ENCODE data around the gene PEX26. TPM values are rescaled to one million over a fixed set of nuclear protein-coding genes. Genes with fewer than 3 reads are reported as not detected.
A peak's percentile ranks its signal among the peaks of the same experiment; 100 is the strongest.

Gene PEX26
- total RNA-seq, 1 donor from 2014 or later = 23.9 TPM

DNA sequence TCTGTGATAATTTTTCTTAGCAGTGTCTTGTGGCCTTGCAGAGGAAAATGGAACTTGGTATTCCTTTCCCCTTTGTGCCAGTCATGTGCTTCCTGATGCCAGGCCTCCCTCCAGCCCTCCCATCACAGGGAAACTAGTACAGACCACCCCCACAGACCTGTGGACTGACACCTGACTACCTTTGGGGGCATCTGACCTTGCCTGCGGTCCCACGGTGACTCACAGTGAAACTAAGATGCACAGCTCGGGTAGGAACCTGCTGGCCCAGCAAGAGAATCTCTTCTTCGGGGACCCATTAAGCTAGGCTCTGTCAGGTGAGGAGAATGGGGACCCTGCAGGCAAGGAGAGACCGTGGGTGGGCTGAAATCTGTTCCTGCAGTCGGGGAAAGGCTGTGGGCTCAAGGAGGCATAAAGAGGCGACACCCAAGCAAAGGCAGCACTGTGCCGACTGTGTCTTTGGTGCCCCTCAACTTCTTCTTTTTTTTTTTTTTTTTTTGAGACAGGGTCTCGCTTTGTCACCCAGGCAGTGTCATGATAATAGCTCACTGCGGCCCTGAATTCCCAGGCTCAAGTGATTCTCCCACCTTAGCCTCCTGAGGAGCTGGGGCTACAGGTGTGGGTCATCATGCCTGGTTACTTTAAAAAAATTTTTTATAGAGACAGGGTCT is 20.8 kb upstream of the PEX26 start:
- TF ChIP-seq, protein P1, sequence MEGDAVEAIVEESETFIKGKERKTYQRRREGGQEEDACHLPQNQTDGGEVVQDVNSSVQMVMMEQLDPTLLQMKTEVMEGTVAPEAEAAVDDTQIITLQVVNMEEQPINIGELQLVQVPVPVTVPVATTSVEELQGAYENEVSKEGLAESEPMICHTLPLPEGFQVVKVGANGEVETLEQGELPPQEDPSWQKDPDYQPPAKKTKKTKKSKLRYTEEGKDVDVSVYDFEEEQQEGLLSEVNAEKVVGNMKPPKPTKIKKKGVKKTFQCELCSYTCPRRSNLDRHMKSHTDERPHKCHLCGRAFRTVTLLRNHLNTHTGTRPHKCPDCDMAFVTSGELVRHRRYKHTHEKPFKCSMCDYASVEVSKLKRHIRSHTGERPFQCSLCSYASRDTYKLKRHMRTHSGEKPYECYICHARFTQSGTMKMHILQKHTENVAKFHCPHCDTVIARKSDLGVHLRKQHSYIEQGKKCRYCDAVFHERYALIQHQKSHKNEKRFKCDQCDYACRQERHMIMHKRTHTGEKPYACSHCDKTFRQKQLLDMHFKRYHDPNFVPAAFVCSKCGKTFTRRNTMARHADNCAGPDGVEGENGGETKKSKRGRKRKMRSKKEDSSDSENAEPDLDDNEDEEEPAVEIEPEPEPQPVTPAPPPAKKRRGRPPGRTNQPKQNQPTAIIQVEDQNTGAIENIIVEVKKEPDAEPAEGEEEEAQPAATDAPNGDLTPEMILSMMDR (conservative IDR thresholded peaks at IDR 0.05; ENCODE audit: low read depth, low read length) = no peak
- no peak for DNase-seq (ENCODE audit: low read depth)
- H3K4me3 ChIP-seq (ENCODE audit: low read depth, low read length) = no peak overlapping the region

DNA sequence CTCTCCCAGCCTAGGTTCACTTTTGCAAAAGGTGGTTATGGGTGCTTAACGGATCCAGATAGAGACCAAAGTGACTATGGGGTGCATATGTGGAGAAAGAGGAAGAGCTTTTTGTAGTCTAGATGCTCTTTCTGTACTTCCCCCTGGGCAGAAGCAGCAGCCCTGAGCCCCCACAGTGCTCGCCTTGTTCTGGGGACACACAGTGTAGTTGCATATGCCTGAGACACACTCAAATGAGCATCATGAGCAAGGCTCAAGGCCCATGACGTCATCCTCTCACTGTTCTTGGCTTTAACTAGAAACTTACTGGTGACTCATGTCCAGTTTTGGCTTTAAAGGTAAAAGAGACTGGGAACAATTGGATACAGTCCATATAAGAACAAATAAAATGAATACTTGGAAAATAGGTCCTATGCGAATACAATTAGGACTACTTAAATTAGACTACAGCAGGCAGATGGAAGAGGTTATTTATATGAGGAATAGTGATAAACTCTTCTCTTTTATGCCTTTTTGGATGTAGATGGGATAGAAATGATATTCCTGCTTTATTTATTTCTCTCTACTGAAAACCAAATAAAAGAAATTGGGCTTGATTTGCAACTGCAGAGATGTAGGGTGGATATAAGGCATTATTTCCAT is 20.1 kb upstream of the PEX26 start:
- peak; percentile 96 for DNase-seq (ENCODE audit: low read depth)
- H3K4me3 ChIP-seq (ENCODE audit: low read depth, low read length) = no peak overlapping the region
- TF ChIP-seq, protein P1 (conservative IDR thresholded peaks at IDR 0.05; ENCODE audit: low read depth, low read length) = no peak

DNA sequence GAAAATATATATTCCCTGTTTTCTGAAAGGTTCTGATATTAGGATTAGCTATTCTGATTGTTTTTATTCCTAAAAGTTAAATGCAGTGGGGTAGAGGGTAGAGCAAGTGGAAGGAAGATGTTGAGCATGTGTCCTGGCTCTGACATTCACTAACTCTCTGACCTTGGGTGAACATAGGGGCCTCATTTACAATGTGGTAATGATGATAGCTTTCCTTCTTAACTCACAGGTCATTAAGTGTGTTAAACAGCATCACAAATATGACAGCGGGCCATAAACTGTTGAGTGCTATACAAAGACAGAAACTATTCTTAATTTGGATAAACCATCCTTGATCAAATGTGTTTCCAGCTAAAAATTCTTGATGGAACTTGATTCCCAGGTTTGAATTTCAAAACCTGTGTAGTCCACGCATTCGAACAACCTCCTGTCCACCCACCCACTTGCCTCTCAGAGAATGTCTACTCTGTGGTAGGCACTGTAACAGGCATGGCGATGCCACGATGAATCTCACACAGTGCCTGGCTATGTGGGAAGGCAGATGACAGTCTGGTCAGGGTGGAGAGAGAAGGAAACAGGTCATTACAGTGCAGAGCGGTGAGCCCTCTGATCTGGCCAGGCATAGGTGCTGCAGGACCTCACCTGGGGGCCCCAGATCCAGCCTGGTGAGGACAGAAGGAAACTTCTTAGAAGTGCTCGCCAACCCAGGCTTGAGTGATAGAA is 19.3 kb upstream of the PEX26 start:
- TF ChIP-seq, protein P1 (conservative IDR thresholded peaks at IDR 0.05; ENCODE audit: low read depth, low read length) = no peak
- no peak overlapping the region for H3K4me3 ChIP-seq (ENCODE audit: low read depth, low read length)
- DNase-seq (ENCODE audit: low read depth) = no peak

DNA sequence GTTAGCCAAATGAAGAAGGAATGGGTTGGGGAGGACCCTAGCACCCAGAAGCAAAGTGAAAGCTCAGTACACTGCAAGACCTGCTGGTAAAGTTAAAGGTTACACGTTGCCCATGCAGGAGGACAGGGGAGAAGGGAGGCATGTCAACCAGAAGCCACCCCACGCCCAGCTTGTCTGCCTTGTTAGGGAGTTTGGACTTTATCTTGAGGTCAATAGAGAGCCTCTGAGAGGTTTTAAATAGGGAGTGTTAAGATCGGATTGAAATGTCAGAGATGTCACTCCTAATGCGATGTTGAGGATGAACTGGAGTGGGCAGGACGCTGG is 18.7 kb upstream of the PEX26 start:
- H3K4me3 ChIP-seq (ENCODE audit: low read depth, low read length) = no peak overlapping the region
- DNase-seq (ENCODE audit: low read depth) = no peak
- TF ChIP-seq, protein P1 (conservative IDR thresholded peaks at IDR 0.05; ENCODE audit: low read depth, low read length) = no peak

DNA sequence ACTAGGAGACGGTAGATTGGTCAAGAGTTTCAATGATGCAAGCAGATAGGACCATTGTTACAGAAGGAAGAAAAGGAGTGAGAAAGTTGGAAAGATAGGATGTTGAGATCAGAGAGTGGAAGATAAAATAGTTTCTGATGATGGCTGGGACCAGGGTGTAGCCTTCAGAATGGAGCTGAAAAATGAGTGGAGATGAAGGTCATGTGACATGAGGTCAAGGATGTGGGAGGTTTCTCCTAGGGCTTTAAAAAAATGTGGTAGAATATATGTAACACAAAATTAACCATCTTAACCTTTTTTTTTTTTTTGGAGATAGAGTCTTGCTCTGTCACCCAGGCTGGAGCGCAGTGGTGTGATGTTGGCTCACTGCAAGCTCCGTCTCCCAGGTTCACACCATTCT is 18.3 kb upstream of the PEX26 start:
- TF ChIP-seq, protein P1 (conservative IDR thresholded peaks at IDR 0.05; ENCODE audit: low read depth, low read length) = no peak
- H3K4me3 ChIP-seq (ENCODE audit: low read depth, low read length) = no peak overlapping the region
- DNase-seq (ENCODE audit: low read depth) = no peak

DNA sequence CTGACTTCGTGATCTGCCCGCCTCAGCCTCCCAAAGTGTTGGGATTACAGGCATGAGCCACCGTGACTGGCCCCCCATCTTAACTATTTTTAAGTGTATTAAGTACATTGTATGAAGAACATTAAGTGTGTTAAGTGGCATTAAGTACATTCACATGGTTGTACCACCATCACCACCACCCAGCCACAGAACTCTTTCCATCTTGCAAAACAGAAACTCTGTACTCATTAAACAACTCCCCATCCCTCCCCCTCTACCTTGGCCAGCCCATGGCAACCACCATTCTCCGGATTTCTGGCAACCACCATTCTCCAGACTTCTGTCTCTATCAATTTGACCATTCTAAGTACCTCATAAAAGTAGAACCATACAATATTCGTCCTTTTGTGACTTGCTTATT is 17.8 kb upstream of the PEX26 start:
- no peak overlapping the region for H3K4me3 ChIP-seq (ENCODE audit: low read depth, low read length)
- TF ChIP-seq, protein P1 (conservative IDR thresholded peaks at IDR 0.05; ENCODE audit: low read depth, low read length) = no peak
- no peak for DNase-seq (ENCODE audit: low read depth)

All from epithelial cell of proximal tubule (primary cell).